ENCODE results near the gene AGAP1. TPM values are rescaled to one million over a fixed set of nuclear protein-coding genes. Genes with fewer than 3 reads are reported as not detected.
A peak's percentile ranks its signal among the peaks of the same experiment; 100 is the strongest.

AGAP1 gene
- total and polyA plus RNA-seq, 2 donors from 2014 or later: 8.1 to 44.5 TPM

- DNase-seq (peak in 4 of 5 donors; percentile 51 to 87 (median 74)), FAIRE-seq (peak; percentile 8)
- Histone ChIP-seq H3K9me3 (ENCODE audit: control insufficient read depth in 2 of 3, insufficient read depth in 1 of 3, low read length in 3 of 3) (no peaks in the 10 kb centered on the region), H3K36me3 (ENCODE audit: control insufficient read depth in 2 of 3, insufficient read depth in 3 of 3, low read length in 3 of 3) (no peaks in the 10 kb centered on the region), H3K27me3 (ENCODE audit: control insufficient read depth, insufficient read depth, low read length) (no peaks in the 10 kb centered on the region), H3K9ac (ENCODE audit: low read length in 3 of 3) (peak overlapping the region in 1 of 3 donors; percentile 62), H3K4me1 (ENCODE audit: control insufficient read depth in 2 of 3, insufficient read depth in 2 of 3, low read depth in 1 of 3, low read length in 3 of 3) (peaks cover 0 to 22% (median 4%) of the 10 kb centered on the region in 3 donors), H3K27ac (ENCODE audit: low read depth in 2 of 2, low read length in 2 of 2) (peak overlapping the region; percentile 74 to 80), H3K4me3 (ENCODE audit: low read length in 3 of 3) (no peak overlapping the region)
- TF ChIP-seq CTCF (IDR thresholded peaks at IDR 0.05; ENCODE audit: borderline replicate concordance, extremely low read depth, insufficient read depth): no peak
- intact Hi-C loops (cut with DNase I): no loop called here
These were observed 24.7 kb upstream of the AGAP1 start for GRCh38 chr2:235468978-235469655.

- Histone ChIP-seq H3K4me3 (ENCODE audit: low read length in 3 of 3) (no peak overlapping the region), H3K9ac (ENCODE audit: low read length in 3 of 3) (no peak overlapping the region), H3K36me3 (ENCODE audit: control insufficient read depth in 2 of 3, insufficient read depth in 3 of 3, low read length in 3 of 3) (no peaks in the 10 kb centered on the region), H3K4me1 (ENCODE audit: control insufficient read depth in 2 of 3, insufficient read depth in 2 of 3, low read depth in 1 of 3, low read length in 3 of 3) (peaks cover 0 to 22% (median 4%) of the 10 kb centered on the region in 3 donors), H3K27me3 (ENCODE audit: control insufficient read depth, insufficient read depth, low read length) (no peaks in the 10 kb centered on the region), H3K9me3 (ENCODE audit: control insufficient read depth in 2 of 3, insufficient read depth in 1 of 3, low read length in 3 of 3) (no peaks in the 10 kb centered on the region), H3K27ac (ENCODE audit: low read depth in 2 of 2, low read length in 2 of 2) (no peak overlapping the region)
- DNase-seq: no peak
- intact Hi-C loops (cut with DNase I): no loop called here
- no peak for TF ChIP-seq CTCF (IDR thresholded peaks at IDR 0.05; ENCODE audit: borderline replicate concordance, extremely low read depth, insufficient read depth)
- FAIRE-seq: no peak
These were observed 22.6 kb upstream of the AGAP1 start for GRCh38 chr2:235471186-235471747.

GRCh38 chr2:235472443-235472842 is 21.4 kb upstream of the AGAP1 start:
- no peaks in the 10 kb centered on the region for H3K36me3 ChIP-seq (ENCODE audit: control insufficient read depth in 2 of 3, insufficient read depth in 3 of 3, low read length in 3 of 3)
- no peak for FAIRE-seq
- DNase-seq: peak in 3 of 5 donors; percentile 25 to 74 (median 72)
- no peak for TF ChIP-seq CTCF (IDR thresholded peaks at IDR 0.05; ENCODE audit: borderline replicate concordance, extremely low read depth, insufficient read depth)
- H3K9ac ChIP-seq (ENCODE audit: low read length in 3 of 3): no peak overlapping the region
- H3K27ac ChIP-seq (ENCODE audit: low read depth in 2 of 2, low read length in 2 of 2): peak overlapping the region in 1 of 2 donors; percentile 48
- peak overlapping the region in 1 of 3 donors; percentile 10 for H3K4me3 ChIP-seq (ENCODE audit: low read length in 3 of 3)
- H3K27me3 ChIP-seq (ENCODE audit: control insufficient read depth, insufficient read depth, low read length): no peaks in the 10 kb centered on the region
- no peaks in the 10 kb centered on the region for H3K9me3 ChIP-seq (ENCODE audit: control insufficient read depth in 2 of 3, insufficient read depth in 1 of 3, low read length in 3 of 3)
- intact Hi-C loops (cut with DNase I): no loop called here
- H3K4me1 ChIP-seq (ENCODE audit: control insufficient read depth in 2 of 3, insufficient read depth in 2 of 3, low read depth in 1 of 3, low read length in 3 of 3): peaks cover 0 to 22% (median 4%) of the 10 kb centered on the region in 3 donors

Data from kidney (tissue), 14 donors.